ENCODE results near the gene MAP3K13.

DNA sequence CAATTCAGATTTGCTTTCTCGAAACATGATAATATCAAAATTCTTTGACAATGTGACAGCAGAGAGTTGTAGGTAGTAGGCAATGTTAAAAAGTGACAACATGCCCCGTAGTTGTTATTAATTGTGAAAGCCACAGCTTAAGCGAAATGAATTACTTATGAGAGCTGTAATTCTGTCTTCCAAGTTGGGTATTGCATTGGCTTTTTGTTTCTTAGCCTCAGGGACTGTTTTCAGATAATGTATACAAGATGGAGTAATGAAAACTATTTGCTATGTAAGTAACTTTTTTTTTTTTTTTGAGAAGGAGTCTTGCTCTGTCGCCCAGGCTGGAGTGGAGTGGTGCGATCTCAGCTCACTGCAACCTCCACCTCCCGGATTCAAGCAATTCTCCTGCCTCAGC, 43.1 kb upstream of the MAP3K13 start:
- TF ChIP-seq TAF1 (IDR thresholded peaks at IDR 0.05; ENCODE audit: borderline replicate concordance, low read depth, low read length): no peak
- TF ChIP-seq POLR2A (IDR thresholded peaks at IDR 0.05; ENCODE audit: low read depth, low read length): no peak
- TF ChIP-seq POLR2AphosphoS5 (IDR thresholded peaks at IDR 0.05; ENCODE audit: low read depth, low read length): no peak

All from GM12892 (cell line).